Measurements from ENCODE around the gene MTERF4.

DNA sequence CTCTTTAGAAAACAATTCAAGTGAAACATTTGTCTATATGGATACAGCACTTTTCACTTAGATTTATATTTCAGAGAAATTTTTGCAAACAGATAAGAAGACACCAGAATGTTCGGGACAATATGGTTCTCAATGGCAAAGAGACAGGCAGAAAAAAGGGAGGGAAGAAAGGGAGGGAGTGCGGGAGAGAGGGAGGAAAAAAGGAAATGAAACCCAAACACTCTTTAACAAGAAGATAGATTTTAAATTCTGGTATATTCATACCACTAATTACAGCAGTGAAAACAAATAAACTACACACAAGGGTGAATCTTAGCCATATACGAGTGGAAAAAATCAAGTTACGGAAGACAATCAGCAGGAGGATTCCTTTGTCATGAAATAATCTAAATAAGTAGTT is 44.2 kb upstream of the MTERF4 start:
- TF ChIP-seq TAF1 (IDR thresholded peaks at IDR 0.05; ENCODE audit: low read depth) (no peak), EZH2 (IDR thresholded peaks at IDR 0.05; ENCODE audit: borderline replicate concordance, insufficient read depth, low read length, poor library complexity, severe bottlenecking) (no peak), RAD21 (conservative IDR thresholded peaks at IDR 0.05) (no peak)
- TF ChIP-seq, protein P1, sequence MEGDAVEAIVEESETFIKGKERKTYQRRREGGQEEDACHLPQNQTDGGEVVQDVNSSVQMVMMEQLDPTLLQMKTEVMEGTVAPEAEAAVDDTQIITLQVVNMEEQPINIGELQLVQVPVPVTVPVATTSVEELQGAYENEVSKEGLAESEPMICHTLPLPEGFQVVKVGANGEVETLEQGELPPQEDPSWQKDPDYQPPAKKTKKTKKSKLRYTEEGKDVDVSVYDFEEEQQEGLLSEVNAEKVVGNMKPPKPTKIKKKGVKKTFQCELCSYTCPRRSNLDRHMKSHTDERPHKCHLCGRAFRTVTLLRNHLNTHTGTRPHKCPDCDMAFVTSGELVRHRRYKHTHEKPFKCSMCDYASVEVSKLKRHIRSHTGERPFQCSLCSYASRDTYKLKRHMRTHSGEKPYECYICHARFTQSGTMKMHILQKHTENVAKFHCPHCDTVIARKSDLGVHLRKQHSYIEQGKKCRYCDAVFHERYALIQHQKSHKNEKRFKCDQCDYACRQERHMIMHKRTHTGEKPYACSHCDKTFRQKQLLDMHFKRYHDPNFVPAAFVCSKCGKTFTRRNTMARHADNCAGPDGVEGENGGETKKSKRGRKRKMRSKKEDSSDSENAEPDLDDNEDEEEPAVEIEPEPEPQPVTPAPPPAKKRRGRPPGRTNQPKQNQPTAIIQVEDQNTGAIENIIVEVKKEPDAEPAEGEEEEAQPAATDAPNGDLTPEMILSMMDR (IDR thresholded peaks at IDR 0.05; ENCODE audit: poor library complexity, severe bottlenecking), result no peak
